CD4-positive, alpha-beta T cell treated with Interleukin-4 for 4 hours (primary cell): ENCODE data around the gene GPX4.
"Not testable (repeated sequence)": the region's sequence is repeated elsewhere in the genome, so short reads cannot be mapped to it uniquely, and the experiment has no call there.

Experiments
- DNase-seq: peaks from one replicate; pipeline ENCODE4 v3.0.0-alpha.2; 2020

The GPX4 gene

GRCh38 chr19:1103132-1103707, 574 bp upstream of the GPX4 start:
- no peak for DNase-seq

DNA sequence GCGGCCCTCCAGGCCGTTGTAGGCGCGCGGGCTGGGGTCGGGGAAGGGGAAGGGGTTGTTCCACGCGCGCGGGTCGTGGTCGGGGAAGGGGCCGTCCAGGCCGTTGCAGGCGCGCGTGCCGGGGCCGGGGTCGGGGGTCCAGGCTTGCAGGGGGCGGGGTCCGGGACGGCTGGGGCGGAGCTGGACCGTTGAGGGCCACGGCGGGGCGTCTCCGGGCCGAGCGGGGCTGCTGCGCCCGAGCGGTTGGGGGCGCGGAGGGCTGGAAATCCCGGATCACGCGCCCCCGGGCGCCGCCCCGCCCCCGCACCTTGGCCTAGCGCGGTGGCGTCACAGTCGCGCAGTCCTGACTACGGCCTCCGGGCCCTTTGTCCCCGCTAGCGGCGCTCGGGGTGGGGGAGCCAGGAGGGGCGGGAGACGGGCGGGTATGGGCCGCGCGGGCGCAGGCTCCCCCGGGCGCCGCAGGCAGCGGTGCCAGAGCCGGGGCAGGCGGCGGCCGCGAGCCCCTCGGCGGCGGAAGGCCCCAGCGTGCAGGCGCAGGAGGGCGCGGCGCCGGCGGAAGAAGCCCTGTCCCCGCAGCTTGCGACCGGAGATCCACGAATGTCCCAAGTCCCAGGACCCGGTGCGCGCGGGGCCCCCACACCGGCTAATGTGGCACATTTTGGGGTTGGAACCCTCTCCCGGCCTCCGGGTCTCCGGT, 665 bp downstream of the GPX4 start:
- peak; percentile 57 for DNase-seq

DNA sequence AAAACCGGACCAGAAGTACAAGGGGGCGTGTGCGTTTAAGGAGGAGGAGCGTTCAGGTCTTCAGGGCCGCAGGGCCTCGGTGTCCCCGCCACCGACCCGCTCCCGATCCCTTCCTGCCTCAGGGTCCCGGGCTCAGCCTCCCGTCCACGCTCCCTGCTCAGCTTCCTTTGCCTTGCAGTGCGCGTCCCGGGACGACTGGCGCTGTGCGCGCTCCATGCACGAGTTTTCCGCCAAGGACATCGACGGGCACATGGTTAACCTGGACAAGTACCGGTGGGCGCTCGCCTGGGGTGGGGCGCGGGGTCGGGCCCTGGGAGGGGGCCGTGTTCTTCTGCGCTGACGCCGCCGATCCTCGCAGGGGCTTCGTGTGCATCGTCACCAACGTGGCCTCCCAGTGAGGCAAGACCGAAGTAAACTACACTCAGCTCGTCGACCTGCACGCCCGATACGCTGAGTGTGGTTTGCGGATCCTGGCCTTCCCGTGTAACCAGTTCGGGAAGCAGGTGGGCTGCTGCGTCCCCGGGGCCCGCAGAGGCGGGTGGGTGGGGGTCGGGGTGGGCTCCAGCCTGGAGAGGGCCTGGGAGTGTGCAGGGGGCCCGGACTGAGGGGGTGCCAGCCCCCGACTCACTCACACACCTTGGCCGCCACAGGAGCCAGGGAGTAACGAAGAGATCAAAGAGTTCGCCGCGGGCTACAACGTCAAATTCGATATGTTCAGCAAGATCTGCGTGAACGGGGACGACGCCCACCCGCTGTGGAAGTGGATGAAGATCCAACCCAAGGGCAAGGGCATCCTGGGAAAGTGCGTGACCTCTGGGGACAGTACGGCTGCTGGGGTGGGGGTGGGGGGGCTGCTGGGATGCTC, 1.4 kb downstream of the GPX4 start:
- no peak for DNase-seq

DNA sequence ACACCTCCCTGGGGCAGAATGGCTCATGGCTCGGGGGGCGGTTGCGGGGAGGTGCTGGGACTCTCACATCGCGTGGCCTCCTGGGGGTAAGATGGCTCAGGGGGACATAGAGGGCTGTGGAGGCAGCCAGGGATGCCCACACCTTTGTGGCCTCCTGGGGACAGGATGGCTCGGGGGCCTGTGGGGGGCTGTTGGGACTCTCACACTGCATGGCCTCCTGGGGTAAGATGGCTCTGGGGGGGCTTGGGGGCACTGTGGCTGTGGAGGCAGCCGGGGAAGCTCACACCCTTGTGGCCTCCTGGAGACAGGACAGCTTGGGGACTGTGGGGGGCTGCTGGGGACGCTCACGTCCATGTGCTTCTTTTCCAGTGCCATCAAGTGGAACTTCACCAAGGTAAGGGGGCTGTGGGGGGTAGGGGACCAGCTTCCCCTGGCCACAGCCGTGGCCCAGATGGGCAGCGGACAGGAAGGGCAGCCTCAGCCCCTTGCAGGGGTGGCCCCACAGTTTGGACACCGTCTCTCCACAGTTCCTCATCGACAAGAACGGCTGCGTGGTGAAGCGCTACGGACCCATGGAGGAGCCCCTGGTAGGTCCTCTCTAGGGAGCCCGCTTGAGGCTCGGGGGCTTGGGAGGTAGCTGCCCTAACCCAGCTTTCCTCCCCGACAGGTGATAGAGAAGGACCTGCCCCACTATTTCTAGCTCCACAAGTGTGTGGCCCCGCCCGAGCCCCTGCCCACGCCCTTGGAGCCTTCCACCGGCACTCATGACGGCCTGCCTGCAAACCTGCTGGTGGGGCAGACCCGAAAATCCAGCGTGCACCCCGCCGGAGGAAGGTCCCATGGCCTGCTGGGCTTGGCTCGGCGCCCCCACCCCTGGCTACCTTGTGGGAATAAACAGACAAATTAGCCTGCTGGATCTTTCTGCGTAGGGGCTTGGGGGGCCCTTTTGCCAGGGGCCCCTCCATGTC, 2.4 kb downstream of the GPX4 start:
- no peak for DNase-seq

DNA sequence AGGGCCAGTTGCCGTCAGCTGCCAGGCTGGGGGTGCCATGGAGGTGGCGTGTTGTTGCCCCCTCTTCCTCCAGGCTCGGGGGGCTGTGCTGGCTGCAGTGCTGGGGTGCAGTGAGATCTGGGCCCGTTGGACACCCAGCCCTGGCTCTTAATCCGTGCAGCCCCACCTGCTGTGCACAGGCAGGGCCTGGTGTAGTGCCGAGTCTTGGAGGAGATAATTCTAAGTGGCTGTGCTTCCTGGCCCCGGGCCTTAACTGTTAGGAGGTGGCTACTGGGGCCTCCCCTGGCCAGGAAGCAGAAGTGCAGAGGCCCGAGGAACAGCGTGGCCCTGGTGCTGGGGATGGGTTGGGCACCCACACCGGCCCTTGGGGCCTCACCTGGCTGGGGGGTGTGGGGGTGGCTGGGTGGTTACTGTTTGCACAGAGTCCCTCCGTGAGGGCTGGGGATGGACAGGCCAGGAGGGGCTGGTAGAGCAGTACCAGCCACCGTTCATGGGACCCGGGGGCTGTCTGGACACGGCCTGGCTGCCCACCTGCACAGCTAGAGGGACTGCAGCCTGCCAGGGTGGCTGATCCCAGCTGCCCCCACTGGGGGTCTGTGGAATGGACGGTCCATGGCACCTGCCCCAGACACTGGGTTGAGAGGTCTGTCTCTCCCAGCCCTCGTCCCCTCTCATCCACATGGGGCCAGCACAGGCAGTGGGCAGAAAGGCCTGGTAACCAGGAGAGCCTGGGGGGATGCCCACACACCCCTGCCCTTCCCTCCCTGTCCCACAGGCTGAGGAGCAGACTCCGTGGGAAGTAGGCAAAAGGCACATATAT, 3.3 kb downstream of the GPX4 start:
- no peak for DNase-seq

GRCh38 chr19:1107661-1108261, 4.0 kb downstream of the GPX4 start:
- DNase-seq: no peak

DNA sequence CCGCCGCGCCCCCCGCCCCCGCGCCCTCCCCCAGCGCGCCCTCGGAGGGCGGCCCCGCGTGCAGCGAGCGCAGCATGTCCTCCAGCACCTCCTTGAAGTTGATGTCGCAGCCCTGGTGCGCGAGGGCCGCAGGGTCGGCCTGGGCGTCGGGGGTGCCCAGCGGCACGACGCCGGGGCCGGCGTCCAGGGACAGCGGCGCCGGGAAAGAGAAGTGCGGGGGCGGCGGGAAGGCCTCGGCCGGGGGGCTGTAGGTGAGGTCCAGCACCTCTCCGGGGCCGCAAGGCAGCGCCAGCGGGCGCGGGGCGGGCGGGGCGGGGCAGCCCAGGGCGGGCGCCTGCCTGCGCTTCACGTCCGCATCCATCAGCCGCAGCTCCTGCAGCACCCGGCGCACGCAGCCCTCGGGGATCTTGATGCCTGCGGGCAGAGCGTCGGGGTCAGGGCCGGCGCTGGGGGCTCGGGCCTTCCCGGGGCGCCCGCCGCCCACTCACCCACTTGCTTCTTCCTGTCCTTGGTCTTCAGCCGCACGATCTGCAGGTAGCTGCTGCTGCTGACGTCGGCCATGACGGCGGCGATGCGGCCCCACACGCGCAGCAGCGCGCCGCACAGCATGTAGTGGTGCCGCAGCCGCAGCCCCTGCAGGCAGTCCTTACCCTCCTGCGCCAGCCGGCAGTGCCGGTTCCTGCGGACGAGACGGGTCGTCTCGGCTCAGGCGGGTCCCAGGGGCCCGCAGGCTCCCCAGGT, 4.7 kb downstream of the GPX4 start:
- no peak for DNase-seq

DNA sequence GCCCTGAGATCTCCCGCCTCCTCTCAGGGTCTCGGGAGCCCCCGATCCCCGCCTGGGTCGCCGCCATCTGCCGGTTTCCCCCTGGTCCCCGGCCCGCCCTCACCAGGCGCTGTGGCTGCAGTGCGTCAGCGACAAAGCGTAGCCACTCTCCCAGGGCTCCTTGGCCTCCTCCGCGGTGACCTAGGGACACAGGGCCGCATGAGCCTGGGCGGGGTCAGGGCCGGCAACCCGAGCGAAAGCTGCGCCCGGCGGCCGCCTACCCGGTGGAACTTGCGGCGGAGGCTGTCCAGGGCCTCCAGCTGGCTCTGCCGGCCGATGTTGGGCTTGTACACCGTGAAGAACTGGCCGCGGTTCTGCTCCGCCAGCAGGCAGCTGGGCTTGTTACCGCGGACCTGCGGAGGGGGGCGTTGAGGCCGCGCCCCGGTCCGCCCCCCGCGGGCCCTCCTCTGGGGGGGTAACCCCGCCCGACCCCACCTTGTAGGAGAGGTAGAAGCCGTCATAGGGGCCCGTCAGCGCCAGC, 5.3 kb downstream of the GPX4 start:
- DNase-seq: no peak

- DNase-seq: no peak
Measured at GRCh38 chr19:1109697-1110671, 6.2 kb downstream of the GPX4 start.

GRCh38 chr19:1110809-1111640, 7.2 kb downstream of the GPX4 start:
- DNase-seq: no peak

DNA sequence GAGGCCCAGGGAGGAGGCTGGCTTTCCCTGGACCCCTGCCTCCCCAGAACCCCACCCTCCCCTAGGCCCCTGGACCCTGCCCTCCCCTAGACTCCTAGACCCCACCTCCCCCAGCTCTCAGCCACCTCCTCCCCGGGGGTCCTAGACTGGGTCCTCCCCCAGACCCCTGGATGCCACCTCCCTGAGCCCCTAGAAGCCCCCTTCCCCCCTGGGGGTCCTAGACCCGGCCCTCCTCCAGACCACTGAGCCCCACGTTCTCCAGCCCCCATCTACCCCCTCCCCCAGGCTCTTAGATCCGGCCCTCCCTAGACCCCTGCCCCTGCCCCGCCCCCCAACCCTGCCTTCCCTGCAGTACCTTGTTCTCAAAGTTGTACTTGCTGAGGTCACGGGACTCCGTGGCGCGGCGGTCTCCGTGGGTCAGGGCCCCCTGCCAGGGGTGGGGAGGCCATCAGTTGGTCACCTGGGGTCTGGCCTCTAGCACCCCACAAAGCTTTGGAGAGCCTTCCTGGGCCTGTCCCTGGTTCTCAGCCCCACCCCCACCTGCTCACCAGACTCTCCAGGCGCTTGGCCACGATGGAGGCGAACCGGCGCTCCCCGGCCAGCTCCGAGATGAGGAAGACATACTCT, 8.0 kb downstream of the GPX4 start:
- no peak for DNase-seq

- no peak for DNase-seq
Measured at GRCh38 chr19:1112268-1113029, 8.7 kb downstream of the GPX4 start.

DNA sequence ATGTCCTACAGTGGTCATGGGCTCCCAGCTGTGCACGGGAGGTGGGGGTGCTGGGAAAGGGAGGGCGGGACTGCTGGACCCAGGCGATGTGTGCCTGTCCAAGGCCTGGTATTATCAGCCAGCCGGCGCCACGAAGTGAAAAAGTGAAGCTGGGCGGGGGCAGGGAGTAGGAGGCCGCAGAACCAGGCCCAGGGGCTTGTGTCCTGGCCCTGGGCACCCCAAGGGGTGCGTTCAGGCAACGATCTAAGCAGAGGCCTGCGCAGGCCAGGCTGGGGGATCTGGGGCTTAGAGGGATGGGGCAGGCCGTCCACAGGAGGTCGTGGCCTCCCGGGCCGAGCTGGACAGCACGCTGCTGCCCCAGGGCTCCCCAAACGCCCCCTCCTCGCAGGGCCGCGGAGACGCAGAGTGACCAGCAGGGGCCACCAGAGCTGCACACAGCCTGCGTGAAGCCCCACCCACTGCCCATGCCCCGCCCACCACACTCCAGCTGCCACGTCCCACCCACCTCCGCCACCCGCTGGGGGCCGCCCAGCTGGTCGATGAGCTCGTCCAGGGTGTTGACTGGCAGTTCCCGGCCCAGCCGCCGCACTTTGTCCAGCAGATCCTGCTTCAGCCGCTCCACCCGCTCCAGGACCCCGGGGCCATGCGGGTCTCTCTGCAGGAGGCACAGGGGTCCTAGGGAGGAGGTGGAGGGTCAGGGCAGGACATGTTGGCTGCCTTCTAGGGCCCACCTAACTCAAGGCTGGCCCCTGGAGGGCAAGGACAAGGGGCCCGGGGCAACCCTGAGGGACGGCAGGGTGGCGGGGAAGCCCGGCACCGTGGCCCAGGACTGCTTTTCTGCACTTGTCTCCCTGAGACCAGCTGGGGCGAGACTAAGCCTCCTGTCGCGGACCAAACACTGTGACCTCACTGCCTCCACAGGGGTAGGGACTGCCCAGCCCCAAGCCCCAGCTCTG, 9.5 kb downstream of the GPX4 start:
- peak; percentile 75 for DNase-seq

DNA sequence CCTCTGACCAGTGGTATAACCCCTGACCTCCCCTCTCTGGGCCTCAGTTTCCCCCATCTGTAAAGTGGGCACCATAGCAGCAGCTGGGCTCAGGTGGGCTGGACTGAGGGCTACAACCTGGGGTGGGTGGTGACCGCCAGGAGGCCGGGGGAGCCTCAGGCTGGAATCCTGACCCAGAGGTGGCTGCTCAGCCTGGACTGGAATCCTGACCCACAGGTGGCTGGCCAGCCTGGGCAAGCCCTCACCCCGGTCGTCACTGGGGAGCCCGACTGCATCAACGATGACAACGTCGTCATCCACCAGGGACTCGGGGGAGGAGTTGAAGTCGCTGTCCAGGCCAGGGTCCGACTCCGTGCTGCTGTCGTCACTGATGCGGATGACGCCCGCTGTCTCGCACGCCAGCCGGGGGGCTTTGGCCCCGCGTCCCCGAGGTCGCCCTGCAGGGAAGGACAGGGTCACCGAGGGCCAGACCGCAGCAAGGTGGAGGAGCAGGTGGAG, 10.2 kb downstream of the GPX4 start:
- no peak for DNase-seq

- not testable (repeated sequence) for DNase-seq
Measured at GRCh38 chr19:1114728-1115127, 10.9 kb downstream of the GPX4 start.
